Bronchial epithelial cell (primary cell): ENCODE results near the gene SLC5A1. TPM values are rescaled to one million over a fixed set of nuclear protein-coding genes. Genes with fewer than 3 reads are reported as not detected.

ENCODE experiments used
- DNase-seq: peaks from one replicate; pipeline ENCODE4 v3.0.0-alpha.2; 2010; ENCODE audit warnings: low read depth
- FAIRE-seq: peaks from 2 replicates; lab custom pipeline; 2011; peaks lifted over from hg19 to GRCh38; lab: Jason Lieb, UNC
- H3K27me3 ChIP-seq: 2 replicates; pipeline ENCODE4 v1.5.1; 2011; ENCODE audit warnings: low read length; ENCODE audit not compliant: control insufficient read depth, insufficient read depth
- H3K36me3 ChIP-seq: 2 replicates; pipeline ENCODE4 v1.5.1; 2011; ENCODE audit warnings: low read length; ENCODE audit not compliant: control insufficient read depth, insufficient read depth
- H3K4me3 ChIP-seq: 2 replicates; pipeline ENCODE4 v1.5.1; 2011; ENCODE audit warnings: mild to moderate bottlenecking, low read depth, low read length, control low read depth
- total RNA-seq: library from RNA; depleted of rRNA; stranded (reverse); fragments of >200 nt; gene quantifications from 2 replicates; pipeline ENCODE4 v1.2.1, GENCODE V29; 2014
- TF ChIP-seq, protein P1 (sequence below): IDR thresholded peaks from 2 replicates; pipeline ENCODE4 v1.5.1; 2011; ENCODE audit warnings: mild to moderate bottlenecking, moderate library complexity, low read length, control low read depth, inconsistent platforms; ENCODE audit not compliant: insufficient read depth, severe bottlenecking

SLC5A1 gene
- total RNA-seq, 1 donor from 2014 or later = 0.26 TPM

DNA sequence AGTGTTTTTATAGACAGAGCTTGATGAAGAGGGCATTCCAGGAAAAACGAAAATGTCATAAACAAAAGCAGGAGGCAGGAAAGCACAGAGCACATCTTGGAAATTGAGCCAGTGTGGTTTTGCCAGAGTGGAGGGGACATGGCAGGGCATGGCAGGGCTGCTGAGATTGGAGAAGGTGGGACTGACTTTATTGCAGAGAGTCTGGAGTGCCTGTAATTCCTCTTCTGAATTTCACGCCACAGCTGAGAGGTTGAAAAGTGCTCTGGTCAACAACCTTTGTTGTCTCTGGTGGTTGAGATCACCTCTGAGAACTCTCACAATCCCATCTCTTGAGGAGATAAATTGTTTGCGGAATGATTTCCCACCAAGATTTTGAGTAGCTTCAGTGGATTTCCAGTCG is 16.4 kb downstream of the SLC5A1 start:
- H3K36me3 ChIP-seq = no peaks in the 10 kb centered on the region
- DNase-seq (no peak), FAIRE-seq (peak; percentile 55)
- H3K4me3 ChIP-seq = no peak overlapping the region
- TF ChIP-seq, protein P1, sequence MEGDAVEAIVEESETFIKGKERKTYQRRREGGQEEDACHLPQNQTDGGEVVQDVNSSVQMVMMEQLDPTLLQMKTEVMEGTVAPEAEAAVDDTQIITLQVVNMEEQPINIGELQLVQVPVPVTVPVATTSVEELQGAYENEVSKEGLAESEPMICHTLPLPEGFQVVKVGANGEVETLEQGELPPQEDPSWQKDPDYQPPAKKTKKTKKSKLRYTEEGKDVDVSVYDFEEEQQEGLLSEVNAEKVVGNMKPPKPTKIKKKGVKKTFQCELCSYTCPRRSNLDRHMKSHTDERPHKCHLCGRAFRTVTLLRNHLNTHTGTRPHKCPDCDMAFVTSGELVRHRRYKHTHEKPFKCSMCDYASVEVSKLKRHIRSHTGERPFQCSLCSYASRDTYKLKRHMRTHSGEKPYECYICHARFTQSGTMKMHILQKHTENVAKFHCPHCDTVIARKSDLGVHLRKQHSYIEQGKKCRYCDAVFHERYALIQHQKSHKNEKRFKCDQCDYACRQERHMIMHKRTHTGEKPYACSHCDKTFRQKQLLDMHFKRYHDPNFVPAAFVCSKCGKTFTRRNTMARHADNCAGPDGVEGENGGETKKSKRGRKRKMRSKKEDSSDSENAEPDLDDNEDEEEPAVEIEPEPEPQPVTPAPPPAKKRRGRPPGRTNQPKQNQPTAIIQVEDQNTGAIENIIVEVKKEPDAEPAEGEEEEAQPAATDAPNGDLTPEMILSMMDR = no peak
- H3K27me3 ChIP-seq = peaks cover 7% of the 10 kb centered on the region

DNA sequence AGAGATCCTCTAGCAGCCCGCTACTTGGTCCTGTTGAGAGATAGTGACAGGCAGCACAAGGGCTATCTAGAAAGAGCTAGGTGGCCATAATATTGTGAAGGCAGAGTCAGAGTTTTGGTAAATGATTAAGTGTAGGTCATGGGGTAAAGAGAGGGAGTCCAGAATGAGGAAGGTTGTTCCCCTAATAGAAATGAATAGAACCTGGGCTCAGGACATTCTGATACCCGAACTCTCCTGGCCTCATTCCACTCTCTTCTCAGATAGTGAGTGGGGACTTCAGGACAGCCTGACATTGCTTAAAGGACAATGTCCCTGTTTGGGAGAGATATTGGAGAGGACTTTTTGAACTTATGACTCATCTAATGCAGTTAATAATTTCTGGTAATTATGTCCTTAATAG is 20.6 kb downstream of the SLC5A1 start:
- Histone ChIP-seq H3K27me3 (peaks cover 12% of the 10 kb centered on the region), H3K4me3 (no peak overlapping the region), H3K36me3 (no peaks in the 10 kb centered on the region)
- TF ChIP-seq, protein P1 = no peak
- DNase-seq (no peak), FAIRE-seq (no peak)

DNA sequence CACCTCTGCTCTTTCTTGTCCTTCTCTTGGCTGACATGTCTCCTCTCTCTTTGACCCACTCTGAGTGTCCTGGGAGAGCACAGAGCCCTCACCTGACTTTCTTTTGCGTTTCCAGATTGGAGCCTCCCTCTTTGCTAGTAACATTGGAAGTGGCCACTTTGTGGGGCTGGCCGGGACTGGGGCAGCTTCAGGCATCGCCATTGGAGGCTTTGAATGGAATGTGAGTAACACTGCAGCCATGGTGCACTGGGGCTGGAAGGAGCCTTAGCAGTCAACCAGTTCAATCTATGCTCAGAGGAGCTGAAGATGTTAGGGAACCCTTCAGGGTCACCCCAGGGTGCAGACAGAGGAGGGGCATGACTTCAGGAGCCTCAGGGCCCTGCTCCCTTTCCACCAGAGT is 23.8 kb downstream of the SLC5A1 start:
- DNase-seq (no peak), FAIRE-seq (no peak)
- TF ChIP-seq, protein P1 = no peak

DNA sequence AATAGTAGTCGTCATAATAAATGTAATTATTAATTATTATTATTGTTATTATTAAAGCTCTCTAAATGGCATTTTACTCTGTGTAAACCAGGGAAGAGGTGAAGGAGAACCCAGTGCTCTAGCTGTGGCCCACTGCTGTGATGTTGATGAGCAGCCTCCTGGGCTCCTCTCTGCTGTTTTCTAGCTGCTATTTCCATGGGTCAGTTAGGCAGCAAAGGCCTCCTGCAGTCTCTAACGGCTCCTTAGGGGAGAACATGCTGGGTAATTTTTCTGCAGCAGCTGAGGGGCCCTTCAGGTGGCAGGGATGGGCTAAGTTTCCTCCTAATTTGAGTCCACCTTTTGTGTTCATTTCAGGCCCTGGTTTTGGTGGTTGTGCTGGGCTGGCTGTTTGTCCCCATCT is 24.6 kb downstream of the SLC5A1 start:
- no peak for FAIRE-seq

More for the DNA sequence above, 23.8 kb downstream of the SLC5A1 start:
- no peaks in the 10 kb centered on the region for H3K36me3 ChIP-seq
- peaks cover 6% of the 10 kb centered on the region for H3K27me3 ChIP-seq
- H3K4me3 ChIP-seq = no peak overlapping the region

DNA sequence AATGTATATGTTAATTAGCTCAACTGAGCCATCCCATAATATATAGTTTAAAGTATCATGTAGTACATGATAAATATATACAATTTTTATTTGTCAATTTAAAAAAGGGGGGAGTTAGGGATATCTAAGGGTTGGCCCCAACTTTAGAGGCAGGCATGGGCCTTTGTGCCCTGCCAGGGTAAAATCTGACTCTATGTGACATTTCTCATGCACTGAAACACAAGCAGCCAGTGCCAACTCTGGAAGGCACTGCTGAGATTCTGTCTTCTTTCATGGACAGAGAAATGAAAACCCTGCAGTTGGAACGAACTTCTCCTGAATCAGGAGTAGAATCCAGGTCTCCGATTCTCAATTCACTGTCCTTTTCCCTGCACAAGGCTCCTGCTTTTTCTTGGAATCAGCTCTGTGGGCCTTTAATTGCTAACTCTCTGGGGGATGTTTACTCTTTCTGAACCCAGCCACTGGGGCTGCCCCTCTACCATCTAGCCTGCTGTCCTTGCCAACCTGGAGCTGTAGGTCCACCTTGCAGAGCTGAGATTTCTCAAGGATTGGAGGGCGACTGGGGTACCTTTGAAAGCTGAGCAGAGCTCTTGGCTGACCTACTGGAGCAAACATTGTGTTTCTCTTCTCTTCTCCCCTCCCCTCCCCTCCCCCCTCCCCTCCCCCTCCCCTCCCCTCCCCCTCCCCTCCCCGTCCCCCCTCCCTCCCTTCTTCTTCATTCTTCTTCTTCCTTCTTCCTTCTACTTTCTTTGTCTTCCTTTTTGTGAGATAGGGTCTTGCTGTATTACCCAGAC is 26.7 kb downstream of the SLC5A1 start:
- H3K4me3 ChIP-seq = no peak overlapping the region
- TF ChIP-seq, protein P1 = no peak
- DNase-seq = no peak
- no peak for FAIRE-seq
- H3K27me3 ChIP-seq = peaks cover 6% of the 10 kb centered on the region
- no peaks in the 10 kb centered on the region for H3K36me3 ChIP-seq

More for the DNA sequence above, 24.6 kb downstream of the SLC5A1 start:
- no peaks in the 10 kb centered on the region for H3K36me3 ChIP-seq
- H3K4me3 ChIP-seq = no peak overlapping the region
- peaks cover 6% of the 10 kb centered on the region for H3K27me3 ChIP-seq
- TF ChIP-seq, protein P1 = no peak
- DNase-seq = no peak

DNA sequence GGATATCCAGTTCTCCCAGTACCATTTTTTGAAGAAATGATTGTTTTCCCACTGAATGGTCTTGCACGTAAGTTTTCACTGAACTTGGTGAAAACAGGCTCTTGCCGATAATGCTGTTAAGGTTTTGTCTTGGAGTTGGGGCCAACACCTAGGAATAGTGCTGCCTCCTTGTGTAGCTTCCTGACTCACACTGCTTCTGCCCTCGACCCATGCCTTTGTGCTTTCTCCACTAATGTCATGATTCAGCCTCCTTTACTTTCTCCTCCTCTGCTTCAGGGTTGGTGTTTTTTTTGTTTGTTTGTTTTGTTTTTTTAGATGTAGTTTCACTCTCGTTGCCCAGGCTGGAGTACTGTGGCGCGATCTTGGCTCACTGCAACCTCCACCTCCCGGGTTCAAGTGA is 30.2 kb downstream of the SLC5A1 start:
- peaks cover 6% of the 10 kb centered on the region for H3K27me3 ChIP-seq
- FAIRE-seq (no peak), DNase-seq (peak; percentile 27)
- TF ChIP-seq, protein P1 = no peak
- no peaks in the 10 kb centered on the region for H3K36me3 ChIP-seq
- no peak overlapping the region for H3K4me3 ChIP-seq
